Hepatocyte (in vitro differentiated cells): ENCODE data around the gene KIF2B. TPM values are rescaled to one million over a fixed set of nuclear protein-coding genes. Genes with fewer than 3 reads are reported as not detected.
"Not testable (repeated sequence)": the region's sequence is repeated elsewhere in the genome, so short reads cannot be mapped to it uniquely, and the experiment has no call there.

Experiments
- DNase-seq: peaks from one replicate; pipeline ENCODE4 v3.0.0-alpha.2; 2016; ENCODE audit warnings: low spot score
- H2AFZ ChIP-seq: fragments of 200-600 bp; sonication (generic); 2 replicates; pipeline ENCODE4 v1.6.0; 2016; ENCODE audit warnings: antibody characterized with exemption, mild to moderate bottlenecking
- H3K27ac ChIP-seq: fragments of 200-600 bp; sonication (generic); 2 replicates; pipeline ENCODE4 v1.5.1; 2016; ENCODE audit warnings: mild to moderate bottlenecking
- H3K27me3 ChIP-seq: fragments of 200-600 bp; sonication (generic); 2 replicates; pipeline ENCODE4 v1.6.1; 2016
- H3K36me3 ChIP-seq: fragments of 200-600 bp; sonication (generic); replicated peaks from 2 replicates; pipeline ENCODE4 v1.5.1; 2016; ENCODE audit warnings: low read depth; ENCODE audit not compliant: insufficient read depth
- H3K4me1 ChIP-seq: fragments of 200-600 bp; sonication (generic); 2 replicates; pipeline ENCODE4 v1.5.1; 2016; ENCODE audit warnings: mild to moderate bottlenecking, moderate library complexity; ENCODE audit not compliant: insufficient read depth
- H3K4me2 ChIP-seq: fragments of 200-600 bp; sonication (generic); 2 replicates; pipeline ENCODE4 v1.6.0; 2016
- H3K4me3 ChIP-seq: fragments of 200-600 bp; sonication (generic); 2 replicates; pipeline ENCODE4 v1.5.1; 2016; ENCODE audit warnings: mild to moderate bottlenecking
- H3K79me2 ChIP-seq: fragments of 200-600 bp; sonication (generic); 2 replicates; pipeline ENCODE4 v1.6.0; 2017; ENCODE audit warnings: mild to moderate bottlenecking
- H3K9me2 ChIP-seq: fragments of 200-600 bp; sonication (generic); replicated peaks from 2 replicates; pipeline ENCODE4 v1.6.0; 2017; ENCODE audit warnings: mild to moderate bottlenecking; ENCODE audit not compliant: insufficient read depth
- H3K9me3 ChIP-seq: fragments of 200-600 bp; sonication (generic); 2 replicates; pipeline ENCODE4 v1.5.1; 2016; ENCODE audit warnings: low read depth, mild to moderate bottlenecking
- H4K20me1 ChIP-seq: fragments of 200-600 bp; sonication (generic); 2 replicates; pipeline ENCODE4 v1.6.0; 2016; ENCODE audit warnings: mild to moderate bottlenecking; ENCODE audit not compliant: insufficient read depth, poor library complexity, severe bottlenecking
- EZH2 ChIP-seq: fragments of 200-600 bp; sonication (generic); IDR thresholded peaks from 2 replicates; pipeline ENCODE4 v1.6.1; 2016; ENCODE audit warnings: antibody characterized with exemption, mild to moderate bottlenecking, borderline replicate concordance
- EZH2phosphoT487 ChIP-seq: fragments of 200-600 bp; sonication (generic); IDR thresholded peaks from one replicate; pipeline ENCODE4 v1.6.1; 2018; ENCODE audit warnings: antibody characterized with exemption, mild to moderate bottlenecking, low read depth, moderate library complexity; ENCODE audit not compliant: unreplicated experiment, severe bottlenecking
- WGBS: methylation state at CpG from one replicate; pipeline ENCODE4 v1.1.6; 2016; ENCODE audit warnings: low lambda C conversion rate; ENCODE audit errors: missing lambda C conversion rate; 5-methylcytosine and 5-hydroxymethylcytosine counted together
- polyA plus RNA-seq: library from polyadenylated mRNA; unstranded; fragments of >200 nt; fragmentation: Nextera tagmentation; extraction: Ambion mirVana; gene quantifications from 2 replicates; pipeline ENCODE4 v1.2.1, GENCODE V29; 2016
- total RNA-seq: library from RNA; depleted of rRNA; stranded (reverse); fragments of >200 nt; gene quantifications from 2 replicates; pipeline ENCODE4 v1.2.3, GENCODE V29; 2014
- TF ChIP-seq, protein P1 (sequence below): fragments of 200-600 bp; sonication (generic); IDR thresholded peaks from 2 replicates; pipeline ENCODE4 v1.5.1; 2016; ENCODE audit warnings: antibody characterized with exemption, mild to moderate bottlenecking; ENCODE audit not compliant: poor library complexity

Gene KIF2B
- total and polyA plus RNA-seq, 2 experiments from 2014 or later, result not detected

DNA sequence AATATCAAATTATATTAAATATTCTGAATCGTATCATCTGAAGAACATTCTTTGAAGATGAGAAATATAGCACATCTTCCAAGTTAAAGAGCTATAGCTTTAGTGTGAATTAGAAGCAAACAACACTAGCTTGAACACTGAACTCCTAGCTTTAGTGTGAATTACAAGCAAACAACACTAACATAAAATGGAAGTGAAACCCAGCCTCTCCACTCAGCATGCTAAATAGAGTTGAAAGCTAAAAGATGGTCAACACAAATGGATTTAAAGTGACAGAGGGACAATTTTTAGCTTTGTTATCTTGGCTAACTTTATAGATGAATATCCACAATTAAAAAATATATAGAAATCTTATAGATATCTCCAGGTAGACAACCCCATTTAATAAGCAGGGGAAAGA lies 4.5 kb upstream of the KIF2B start:
- no peaks in the 10 kb centered on the region for H3K79me2 ChIP-seq
- no peak overlapping the region for H3K4me3 ChIP-seq
- no peaks in the 10 kb centered on the region for H3K27me3 ChIP-seq
- H3K9me3 ChIP-seq, result no peaks in the 10 kb centered on the region
- H2AFZ ChIP-seq, result no peak overlapping the region
- H3K36me3 ChIP-seq, result no peaks in the 10 kb centered on the region
- H3K27ac ChIP-seq, result no peak overlapping the region
- DNase-seq, result no peak
- H3K9me2 ChIP-seq, result no peaks in the 10 kb centered on the region
- TF ChIP-seq EZH2, result no peak
- TF ChIP-seq, protein P1, sequence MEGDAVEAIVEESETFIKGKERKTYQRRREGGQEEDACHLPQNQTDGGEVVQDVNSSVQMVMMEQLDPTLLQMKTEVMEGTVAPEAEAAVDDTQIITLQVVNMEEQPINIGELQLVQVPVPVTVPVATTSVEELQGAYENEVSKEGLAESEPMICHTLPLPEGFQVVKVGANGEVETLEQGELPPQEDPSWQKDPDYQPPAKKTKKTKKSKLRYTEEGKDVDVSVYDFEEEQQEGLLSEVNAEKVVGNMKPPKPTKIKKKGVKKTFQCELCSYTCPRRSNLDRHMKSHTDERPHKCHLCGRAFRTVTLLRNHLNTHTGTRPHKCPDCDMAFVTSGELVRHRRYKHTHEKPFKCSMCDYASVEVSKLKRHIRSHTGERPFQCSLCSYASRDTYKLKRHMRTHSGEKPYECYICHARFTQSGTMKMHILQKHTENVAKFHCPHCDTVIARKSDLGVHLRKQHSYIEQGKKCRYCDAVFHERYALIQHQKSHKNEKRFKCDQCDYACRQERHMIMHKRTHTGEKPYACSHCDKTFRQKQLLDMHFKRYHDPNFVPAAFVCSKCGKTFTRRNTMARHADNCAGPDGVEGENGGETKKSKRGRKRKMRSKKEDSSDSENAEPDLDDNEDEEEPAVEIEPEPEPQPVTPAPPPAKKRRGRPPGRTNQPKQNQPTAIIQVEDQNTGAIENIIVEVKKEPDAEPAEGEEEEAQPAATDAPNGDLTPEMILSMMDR, result no peak
- no peak for TF ChIP-seq EZH2phosphoT487
- no peaks in the 10 kb centered on the region for H4K20me1 ChIP-seq
- no peak overlapping the region for H3K4me2 ChIP-seq
- no peaks in the 10 kb centered on the region for H3K4me1 ChIP-seq
- 85% methylated on average over 1 of the region's 1 CpG for WGBS

DNA sequence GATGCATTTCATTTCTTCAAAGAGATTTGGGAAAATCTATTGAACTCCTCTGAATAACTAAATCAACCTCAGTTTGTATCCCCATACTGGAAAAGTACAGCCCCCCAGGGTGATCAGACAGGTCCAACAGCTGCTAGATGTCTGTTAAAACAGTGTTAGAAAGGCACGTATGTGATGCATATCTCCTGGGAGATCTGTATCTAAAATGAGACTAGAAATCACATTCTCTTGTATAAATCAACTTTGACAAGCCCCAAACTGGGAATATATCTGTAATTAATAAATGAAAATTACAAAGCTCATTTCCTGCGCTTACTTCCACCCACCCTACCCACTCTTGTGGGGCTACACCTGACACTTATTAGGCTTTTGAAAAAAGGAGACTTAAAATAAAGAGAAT lies 3.8 kb upstream of the KIF2B start:
- Histone ChIP-seq H3K36me3 (no peaks in the 10 kb centered on the region), H3K79me2 (no peaks in the 10 kb centered on the region), H4K20me1 (no peaks in the 10 kb centered on the region), H3K9me3 (no peaks in the 10 kb centered on the region), H2AFZ (no peak overlapping the region), H3K9me2 (no peaks in the 10 kb centered on the region), H3K4me3 (no peak overlapping the region), H3K27ac (no peak overlapping the region), H3K27me3 (no peaks in the 10 kb centered on the region), H3K4me2 (no peak overlapping the region), H3K4me1 (no peaks in the 10 kb centered on the region)
- WGBS, result 59% methylated on average over 2 of the region's 2 CpGs
- DNase-seq, result no peak
- TF ChIP-seq, protein P1, result no peak
- TF ChIP-seq EZH2 (no peak), EZH2phosphoT487 (no peak)

DNA sequence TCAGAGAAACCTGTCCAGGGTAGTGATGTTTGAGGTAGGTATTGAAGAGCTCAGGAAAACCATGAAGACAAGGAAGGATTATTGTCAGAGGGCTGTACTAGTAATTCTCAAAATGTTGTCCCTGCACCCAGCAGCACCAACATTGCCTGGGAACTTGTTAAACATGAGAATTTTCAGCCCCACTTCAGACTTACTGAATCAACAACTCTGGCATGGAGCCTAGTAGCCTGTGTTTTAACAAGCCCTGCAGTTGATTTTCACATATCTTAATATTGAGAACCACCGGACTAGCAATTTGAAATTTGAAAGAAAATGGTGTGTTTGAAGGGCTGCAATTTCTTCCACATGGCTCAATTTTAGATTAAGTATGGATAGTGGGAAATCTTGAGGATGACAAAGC lies 2.8 kb upstream of the KIF2B start:
- DNase-seq, result no peak
- Histone ChIP-seq H4K20me1 (no peaks in the 10 kb centered on the region), H3K36me3 (no peaks in the 10 kb centered on the region), H3K4me3 (no peak overlapping the region), H3K27ac (no peak overlapping the region), H3K4me1 (no peaks in the 10 kb centered on the region), H3K9me3 (no peaks in the 10 kb centered on the region), H3K79me2 (no peaks in the 10 kb centered on the region), H3K4me2 (no peak overlapping the region), H3K27me3 (no peaks in the 10 kb centered on the region), H2AFZ (no peak overlapping the region), H3K9me2 (no peaks in the 10 kb centered on the region)
- TF ChIP-seq EZH2, result no peak
- TF ChIP-seq EZH2phosphoT487, result no peak
- TF ChIP-seq, protein P1, result no peak
- WGBS, result 85% methylated on average over 1 of the region's 1 CpG

DNA sequence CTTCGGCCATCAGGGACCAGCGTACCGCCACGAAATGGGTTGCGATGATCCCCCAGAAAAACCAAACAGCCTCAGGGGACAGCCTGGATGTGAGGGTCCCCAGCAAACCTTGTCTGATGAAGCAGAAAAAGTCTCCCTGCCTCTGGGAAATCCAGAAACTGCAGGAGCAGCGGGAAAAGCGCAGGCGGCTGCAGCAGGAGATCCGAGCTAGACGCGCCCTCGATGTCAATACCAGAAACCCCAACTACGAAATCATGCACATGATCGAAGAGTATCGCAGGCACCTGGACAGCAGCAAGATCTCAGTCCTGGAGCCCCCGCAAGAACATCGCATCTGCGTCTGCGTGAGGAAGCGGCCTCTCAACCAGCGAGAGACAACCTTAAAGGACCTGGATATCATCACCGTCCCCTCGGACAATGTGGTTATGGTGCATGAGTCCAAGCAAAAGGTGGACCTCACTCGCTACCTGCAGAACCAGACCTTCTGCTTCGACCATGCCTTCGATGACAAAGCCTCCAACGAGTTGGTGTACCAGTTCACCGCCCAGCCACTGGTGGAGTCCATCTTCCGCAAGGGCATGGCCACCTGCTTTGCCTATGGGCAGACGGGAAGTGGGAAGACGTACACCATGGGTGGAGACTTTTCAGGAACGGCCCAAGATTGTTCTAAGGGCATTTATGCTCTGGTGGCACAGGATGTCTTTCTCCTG lies 769 bp downstream of the KIF2B start:
- H3K4me2 ChIP-seq, result no peak overlapping the region
- DNase-seq, result no peak
- TF ChIP-seq EZH2phosphoT487 (no peak), EZH2 (no peak)
- TF ChIP-seq, protein P1, result no peak
- no peaks in the 10 kb centered on the region for H3K79me2 ChIP-seq
- no peaks in the 10 kb centered on the region for H3K4me1 ChIP-seq
- no peak overlapping the region for H2AFZ ChIP-seq
- no peaks in the 10 kb centered on the region for H3K9me2 ChIP-seq
- H3K4me3 ChIP-seq, result no peak overlapping the region
- no peaks in the 10 kb centered on the region for H3K9me3 ChIP-seq
- H3K36me3 ChIP-seq, result no peaks in the 10 kb centered on the region
- WGBS, result 95% methylated on average over 32 of the region's 32 CpGs
- H3K27me3 ChIP-seq, result no peaks in the 10 kb centered on the region
- no peaks in the 10 kb centered on the region for H4K20me1 ChIP-seq
- H3K27ac ChIP-seq, result no peak overlapping the region

DNA sequence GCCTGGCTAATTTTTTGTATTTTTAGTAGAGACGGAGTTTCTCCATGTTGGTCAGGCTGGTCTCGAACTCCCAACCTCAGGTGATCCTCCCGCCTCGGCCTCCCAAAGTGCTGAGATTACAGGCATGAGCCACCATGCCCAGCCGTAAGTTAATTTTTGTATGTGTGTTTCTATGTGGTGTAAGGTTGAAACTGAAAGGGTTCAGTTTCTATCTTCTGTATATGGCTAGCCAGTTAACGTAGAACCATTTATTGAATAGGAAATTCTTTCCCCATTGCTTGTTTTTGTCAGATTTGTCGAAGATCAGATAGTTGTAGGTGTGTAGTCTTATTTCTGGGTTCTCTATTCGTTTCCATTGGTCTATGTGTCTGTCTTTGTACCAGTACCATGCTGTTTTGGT lies 12.0 kb downstream of the KIF2B start:
- not testable (repeated sequence) for H3K79me2 ChIP-seq, H3K4me3 ChIP-seq, DNase-seq, H3K4me1 ChIP-seq, H3K36me3 ChIP-seq, H3K9me2 ChIP-seq, H3K27ac ChIP-seq, H3K9me3 ChIP-seq, H2AFZ ChIP-seq, H3K4me2 ChIP-seq, H3K27me3 ChIP-seq, H4K20me1 ChIP-seq
- WGBS, result 81% methylated on average over 8 of the region's 8 CpGs
